HepG2 (cell line): Measurements from ENCODE around the gene ANKRD10. TPM values are rescaled to one million over a fixed set of nuclear protein-coding genes. Genes with fewer than 3 reads are reported as not detected.

Experiments used
- CERS6 ChIP-seq: sonication (generic); formaldehyde crosslinking; IDR thresholded peaks from 2 replicates; pipeline ENCODE4 v1.5.0; 2020; ENCODE audit warnings: missing genetic modification reagents
- GLI4 ChIP-seq: sonication (generic); formaldehyde crosslinking; IDR thresholded peaks from 2 replicates; pipeline ENCODE4 v1.5.1; 2020; ENCODE audit warnings: missing genetic modification reagents, mild to moderate bottlenecking, moderate library complexity, borderline replicate concordance
- LRRFIP1 ChIP-seq: sonication (generic); formaldehyde crosslinking; conservative IDR thresholded peaks from 2 replicates; pipeline ENCODE4 v1.4.0; 2020; ENCODE audit warnings: missing genetic modification reagents
- PAX8 ChIP-seq: sonication (generic); formaldehyde crosslinking; IDR thresholded peaks from 2 replicates; pipeline ENCODE4 v1.8.0; 2022; ENCODE audit warnings: mild to moderate bottlenecking, missing genetic modification reagents, borderline replicate concordance
- PBX2 ChIP-seq: IDR thresholded peaks from 2 replicates; pipeline ENCODE4 v1.6.1; 2016; ENCODE audit warnings: control low read depth
- SRSF1 ChIP-seq: fragments of 200-400 bp; formaldehyde crosslinking; optimal IDR thresholded peaks from 2 replicates; pipeline ENCODE3; 2017; ENCODE audit warnings: mild to moderate bottlenecking, low read depth, low read length, moderate library complexity
- ZBTB40 ChIP-seq, 2 experiments: fragments of 450-650 bp in 1 of 2; sonication (generic) in 1 of 2; formaldehyde crosslinking in 1 of 2; IDR thresholded peaks; 2 replicates each; pipeline versions ENCODE4 v1.6.1 to v1.8.0; 2016 to 2022; ENCODE audit warnings: antibody characterized with exemption in 1 of 2, mild to moderate bottlenecking in 1 of 2, missing genetic modification reagents in 1 of 2
- ZNF326 ChIP-seq: sonication (generic); formaldehyde crosslinking; IDR thresholded peaks from 2 replicates; pipeline ENCODE4 v1.4.0; 2020; ENCODE audit warnings: missing genetic modification reagents, borderline replicate concordance
- ZNF335 ChIP-seq: sonication (generic); formaldehyde crosslinking; IDR thresholded peaks from 2 replicates; pipeline ENCODE4 v1.4.0; 2020; ENCODE audit warnings: missing genetic modification reagents
- ZNF503 ChIP-seq: sonication (generic); formaldehyde crosslinking; IDR thresholded peaks from 2 replicates; pipeline ENCODE4 v1.4.0; 2020; ENCODE audit warnings: missing genetic modification reagents
- ZNF761 ChIP-seq: sonication (generic); formaldehyde crosslinking; conservative IDR thresholded peaks from 2 replicates; pipeline ENCODE4 v1.4.0; 2020; ENCODE audit warnings: mild to moderate bottlenecking, missing genetic modification reagents
- polyA plus RNA-seq, 8 experiments: library from polyadenylated mRNA; depleted of rRNA in 3 of 8; stranded (reverse) in 7 of 8; unstranded in 1 of 8; fragments of >200 nt; fragmentation: Illumina TruSeq in 4 of 8; extraction: Trizol in 4 of 8; gene quantifications; 2 replicates each; pipeline versions ENCODE4 v1.2.1 to v1.2.3, GENCODE V29; 2011 to 2016; ENCODE audit warnings: low read depth in 4 of 8, missing spikeins in 1 of 8, mixed read lengths in 1 of 8; ENCODE audit not compliant: insufficient read depth in 1 of 8
- total RNA-seq, 5 experiments: library from RNA; depleted of rRNA; stranded (reverse); fragments of >200 nt; fragmentation: Illumina TruSeq; extraction: Trizol; gene quantifications; 2 replicates each; pipeline ENCODE4 v1.2.3, GENCODE V29; 2016; ENCODE audit warnings: low read depth in 1 of 5

The ANKRD10 gene
- total and polyA plus RNA-seq, 2 of the 13 experiments (the other 11 are each of a cell fraction or from before 2014, with no cell fraction given), result 108 to 115 TPM

GRCh38 chr13:110915057-110915873 lies at the start of gene ANKRD10 (continued):
- no peak for TF ChIP-seq SRSF1
- TF ChIP-seq ZNF326 (CRISPR knock-in tag), result no peak
- TF ChIP-seq ZBTB40 (IDR thresholded peaks at IDR 0.05), result no peak
- 0 out of 2 replicates have a peak, but pooled peaks have one; percentile 18 for TF ChIP-seq ZBTB40 (CRISPR knock-in tag; IDR thresholded peaks at IDR 0.05)
- TF ChIP-seq ZNF335, result no peak
- no peak for TF ChIP-seq CERS6
- TF ChIP-seq PBX2 (CRISPR knock-in tag), result no peak
- TF ChIP-seq LRRFIP1 (CRISPR knock-in tag), result no peak
- TF ChIP-seq PAX8, result no peak
- no peak for TF ChIP-seq ZNF761 (CRISPR knock-in tag)
- peak; percentile 48; the same call in 1 of the 2 replicates for TF ChIP-seq ZNF503 (CRISPR knock-in tag)
- no peak for TF ChIP-seq GLI4
